HG02870 (cell line): ENCODE measurements around the gene DAB2IP.
"Not testable (repeated sequence)": the region's sequence is repeated elsewhere in the genome, so short reads cannot be mapped to it uniquely, and the experiment has no call there.

Source experiments
- ATAC-seq: cut with Tn5 transposase; IDR thresholded peaks from one replicate; pipeline ENCODE4 v1.9.1; 2021; ENCODE audit warnings: mild to moderate bottlenecking, moderate library complexity; ENCODE audit not compliant: unreplicated experiment

Gene DAB2IP

GRCh38 chr9:121651295-121652020 lies at the start of gene DAB2IP:
Gene DAB2IP (plus strand): TSS chr9:121651634. CDS start chr9:121651776, 142 bp downstream.
- ATAC-seq: no peak

GRCh38 chr9:121603028-121603427 lies 48.4 kb upstream of the DAB2IP start:
- ATAC-seq: no peak

DNA sequence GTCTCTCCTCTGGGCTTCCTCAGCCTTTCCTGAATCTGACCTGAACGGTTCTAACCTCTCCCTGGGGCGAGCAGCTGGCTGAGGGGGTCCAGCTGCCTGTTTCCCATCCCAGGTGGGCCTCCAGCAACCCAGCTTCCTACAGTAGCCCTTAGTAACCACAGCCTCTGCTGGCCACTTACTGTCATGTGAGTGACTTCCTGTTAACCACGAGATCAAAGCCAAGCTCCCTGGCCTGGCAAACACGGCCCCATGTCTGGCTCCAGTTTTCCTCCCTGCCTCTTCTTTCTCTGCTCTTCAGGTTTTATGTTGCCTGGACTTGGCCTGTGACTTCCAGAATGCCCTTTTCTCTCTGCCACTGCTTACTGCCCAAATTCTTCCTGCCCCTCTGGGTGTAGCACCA lies 47.2 kb upstream of the DAB2IP start:
- ATAC-seq: no peak

DNA sequence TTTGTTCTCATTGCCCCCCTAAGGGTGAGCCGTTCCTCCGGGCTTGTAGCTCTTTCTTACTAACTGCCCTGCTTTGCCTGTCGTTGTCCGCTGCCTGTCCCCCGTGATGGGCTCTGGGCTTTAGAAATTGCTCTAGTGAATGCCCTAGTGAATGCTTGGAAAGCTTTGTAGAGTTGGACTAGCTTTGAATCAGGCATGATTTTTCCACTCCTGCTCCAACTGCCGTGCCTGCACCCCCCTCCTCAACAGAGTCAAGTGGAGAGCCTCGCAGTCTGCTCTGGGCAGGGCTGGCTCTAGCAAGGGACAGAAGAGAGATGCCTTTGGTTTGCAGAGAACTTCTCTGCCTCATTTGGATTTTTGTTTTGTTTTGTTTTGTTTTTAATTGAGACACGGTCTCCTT lies 46.8 kb upstream of the DAB2IP start:
- no peak for ATAC-seq

GRCh38 chr9:121607434-121608167 lies 43.8 kb upstream of the DAB2IP start:
- ATAC-seq: no peak

- ATAC-seq: no peak
Measured at GRCh38 chr9:121608168-121608853, 43.1 kb upstream of the DAB2IP start.

GRCh38 chr9:121609822-121610637 lies 41.4 kb upstream of the DAB2IP start:
- no peak for ATAC-seq

DNA sequence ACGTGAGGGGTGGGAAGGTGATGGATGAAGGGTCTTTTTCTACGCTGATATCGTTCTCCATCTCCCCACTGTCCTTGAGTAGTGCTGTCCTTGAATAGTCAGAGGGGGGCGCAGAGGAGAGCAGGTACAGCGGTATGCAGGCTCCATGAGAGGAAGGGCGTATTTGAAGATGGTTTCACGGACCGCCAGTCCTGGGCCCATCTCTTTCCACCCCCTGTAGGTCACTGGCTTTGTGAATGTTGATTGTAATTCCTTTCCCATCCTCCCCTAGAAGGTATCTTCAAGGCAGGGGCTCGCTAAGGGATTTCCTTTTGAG lies 40.8 kb upstream of the DAB2IP start:
- no peak for ATAC-seq

- ATAC-seq: no peak
Measured at GRCh38 chr9:121612511-121612998, 38.9 kb upstream of the DAB2IP start.

- ATAC-seq: no peak
Measured at GRCh38 chr9:121613009-121613752, 38.3 kb upstream of the DAB2IP start.

DNA sequence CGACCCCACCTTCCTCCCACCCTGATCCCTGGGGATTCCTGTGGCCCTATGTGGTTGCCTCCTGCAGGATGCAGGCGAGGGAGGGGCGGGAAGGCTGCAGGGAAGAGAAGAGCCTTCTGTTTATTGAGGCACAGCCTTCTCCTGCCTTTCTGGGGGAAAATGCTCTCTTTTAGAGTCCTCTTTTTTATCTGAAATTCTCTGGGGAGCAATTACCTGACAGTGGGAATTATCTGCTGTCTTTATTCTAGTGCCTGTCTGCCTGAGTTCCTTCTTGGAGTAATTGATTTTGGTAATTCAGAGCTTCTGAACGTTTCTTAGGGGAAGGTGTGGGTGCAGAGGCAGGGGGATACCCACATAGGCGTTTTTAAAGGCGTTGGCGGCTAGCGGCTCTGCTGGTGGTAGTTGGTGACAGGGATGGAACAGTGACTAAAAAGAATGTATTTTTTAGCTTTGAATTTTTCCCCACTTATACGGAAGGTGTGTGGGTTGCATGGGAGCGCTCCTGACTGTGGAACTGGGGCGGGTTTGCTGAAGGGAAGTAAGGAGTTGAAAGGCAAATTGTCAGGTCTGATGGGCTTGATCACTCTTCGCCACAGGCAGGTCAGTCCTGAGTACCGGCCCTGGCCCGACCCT lies 35.2 kb upstream of the DAB2IP start:
- ATAC-seq: no peak

- ATAC-seq: no peak
Measured at GRCh38 chr9:121618504-121618903, 32.9 kb upstream of the DAB2IP start.

DNA sequence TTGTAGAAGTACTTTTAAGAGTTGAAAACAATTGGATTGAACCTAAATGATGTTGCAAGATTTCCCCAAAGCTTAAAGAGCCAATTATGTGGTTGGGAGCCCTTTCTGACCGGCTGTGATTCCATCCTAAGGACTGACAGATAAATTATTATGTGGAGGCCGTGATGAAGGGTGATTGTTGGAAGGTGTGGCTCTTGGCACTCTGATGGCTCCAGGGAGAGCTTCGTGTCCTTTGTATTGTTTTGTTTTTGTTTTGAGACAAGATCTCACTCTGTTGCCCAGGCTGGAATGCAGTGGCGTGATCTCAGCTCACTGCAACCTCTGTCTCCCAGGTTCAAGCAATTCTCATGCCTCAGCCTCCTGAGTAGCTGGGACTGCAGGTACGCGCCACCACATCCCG lies 32.5 kb upstream of the DAB2IP start:
- ATAC-seq: not testable (repeated sequence)

- no peak for ATAC-seq
Measured at GRCh38 chr9:121619545-121620324, 31.7 kb upstream of the DAB2IP start.

DNA sequence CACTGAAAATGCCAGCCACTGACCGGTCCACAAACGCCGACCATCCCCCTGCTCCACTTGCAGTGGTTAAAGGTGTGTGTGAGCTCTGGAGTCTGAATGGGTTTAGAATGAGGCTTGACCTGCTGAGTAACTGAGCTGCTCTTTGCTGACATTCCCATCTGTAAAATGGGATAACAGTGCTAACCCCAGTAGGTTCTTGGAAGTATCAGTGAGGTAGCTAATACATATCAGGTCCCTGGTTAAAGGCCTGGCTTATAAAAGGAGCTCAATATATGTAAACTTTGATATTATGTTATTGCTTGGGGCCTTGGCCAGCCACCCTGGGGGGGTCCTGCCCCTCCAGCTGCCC lies 31.1 kb upstream of the DAB2IP start:
- ATAC-seq: no peak

GRCh38 chr9:121620777-121621449 lies 30.5 kb upstream of the DAB2IP start:
- ATAC-seq: no peak

- no peak for ATAC-seq
Measured at GRCh38 chr9:121622387-121623203, 28.8 kb upstream of the DAB2IP start.

GRCh38 chr9:121623430-121623829 lies 28.0 kb upstream of the DAB2IP start:
- ATAC-seq: not testable (repeated sequence)
